MM.1S (cell line): ENCODE measurements around the gene TRAF1.

Experiments used
- DNase-seq: peaks from one replicate; pipeline ENCODE4 v3.0.0-alpha.2; 2015
- H2AFZ ChIP-seq: fragments of 300-600 bp; sonication (generic); 2 replicates; pipeline ENCODE4 v1.6.0; 2016; ENCODE audit warnings: antibody characterized with exemption, low read length
- H3F3A ChIP-seq: fragments of 300-600 bp; sonication (generic); 2 replicates; pipeline ENCODE4 v1.6.1; 2016; ENCODE audit warnings: mild to moderate bottlenecking, antibody characterized with exemption, low read length, moderate library complexity, mixed read lengths; ENCODE audit not compliant: insufficient read depth
- H3K27ac ChIP-seq: fragments of 300-600 bp; sonication (generic); 2 replicates; pipeline ENCODE4 v1.5.1; 2016; ENCODE audit warnings: mild to moderate bottlenecking, low read length
- H3K27me3 ChIP-seq: fragments of 300-600 bp; sonication (generic); replicated peaks from 2 replicates; pipeline ENCODE4 v1.6.0; 2016; ENCODE audit warnings: low read length; ENCODE audit not compliant: insufficient read depth
- H3K36me3 ChIP-seq: fragments of 300-600 bp; sonication (generic); replicated peaks from 2 replicates; pipeline ENCODE4 v1.6.1; 2016; ENCODE audit warnings: mild to moderate bottlenecking, low read length, mixed read lengths; ENCODE audit not compliant: insufficient read depth
- H3K4me1 ChIP-seq: fragments of 300-600 bp; sonication (generic); 2 replicates; pipeline ENCODE4 v1.6.1; 2016; ENCODE audit warnings: low read length, mixed read lengths
- H3K4me2 ChIP-seq: fragments of 300-600 bp; sonication (generic); 2 replicates; pipeline ENCODE4 v1.6.0; 2016; ENCODE audit warnings: low read depth, low read length
- H3K4me3 ChIP-seq: fragments of 300-600 bp; sonication (generic); 2 replicates; pipeline ENCODE4 v1.5.1; 2016; ENCODE audit warnings: low read length, mixed read lengths
- H3K79me2 ChIP-seq: fragments of 300-600 bp; sonication (generic); 2 replicates; pipeline ENCODE4 v1.6.1; 2016; ENCODE audit warnings: mixed run types, low read length, mixed read lengths
- H3K9ac ChIP-seq: fragments of 300-600 bp; sonication (generic); 2 replicates; pipeline ENCODE4 v1.6.1; 2016; ENCODE audit warnings: low read length, mixed read lengths
- H3K9me2 ChIP-seq: fragments of 300-600 bp; sonication (generic); replicated peaks from 2 replicates; pipeline ENCODE4 v1.6.1; 2016; ENCODE audit warnings: mild to moderate bottlenecking, low read length, mixed read lengths; ENCODE audit not compliant: insufficient read depth
- H3K9me3 ChIP-seq: fragments of 300-600 bp; sonication (generic); replicated peaks from 2 replicates; pipeline ENCODE4 v1.6.1; 2016; ENCODE audit warnings: mild to moderate bottlenecking, low read length, mixed read lengths; ENCODE audit not compliant: insufficient read depth
- H4K20me1 ChIP-seq: fragments of 300-600 bp; sonication (generic); 2 replicates; pipeline ENCODE4 v1.6.1; 2016; ENCODE audit warnings: mild to moderate bottlenecking, low read length, moderate library complexity, mixed read lengths; ENCODE audit not compliant: insufficient read depth
- CTCF ChIP-seq: fragments of 300-600 bp; sonication (generic); IDR thresholded peaks from 2 replicates; pipeline ENCODE4 v1.5.1; 2016; ENCODE audit warnings: antibody characterized with exemption, low read length, mixed read lengths
- EZH2 ChIP-seq: fragments of 300-600 bp; sonication (generic); optimal IDR thresholded peaks from 2 replicates; pipeline ENCODE3; 2017; ENCODE audit warnings: low read depth, mild to moderate bottlenecking, antibody characterized with exemption, low read length, mixed read lengths
- EZH2phosphoT487 ChIP-seq: fragments of 300-600 bp; sonication (generic); IDR thresholded peaks from 2 replicates; pipeline ENCODE4 v1.6.1; 2018; ENCODE audit warnings: antibody characterized with exemption, low read length

Gene TRAF1

GRCh38 chr9:120918931-120919842 lies 7.4 kb downstream of the TRAF1 start:
- no peak overlapping the region for H3K27ac ChIP-seq
- DNase-seq = no peak
- H3F3A ChIP-seq = no peaks in the 10 kb centered on the region
- H3K36me3 ChIP-seq = no peaks in the 10 kb centered on the region
- no peaks in the 10 kb centered on the region for H3K4me1 ChIP-seq
- no peaks in the 10 kb centered on the region for H3K9me3 ChIP-seq
- H3K27me3 ChIP-seq = no peaks in the 10 kb centered on the region
- no peak overlapping the region for H3K9ac ChIP-seq
- H2AFZ ChIP-seq = no peak overlapping the region
- H3K4me3 ChIP-seq = no peak overlapping the region
- no peak for TF ChIP-seq EZH2
- TF ChIP-seq EZH2phosphoT487 = no peak
- TF ChIP-seq CTCF = no peak
- no peak overlapping the region for H3K4me2 ChIP-seq
- H3K9me2 ChIP-seq = no peaks in the 10 kb centered on the region
- H3K79me2 ChIP-seq = no peaks in the 10 kb centered on the region
- H4K20me1 ChIP-seq = no peaks in the 10 kb centered on the region

- Histone ChIP-seq H3F3A (no peaks in the 10 kb centered on the region), H4K20me1 (no peaks in the 10 kb centered on the region), H3K9me2 (no peaks in the 10 kb centered on the region), H3K9me3 (no peaks in the 10 kb centered on the region), H3K79me2 (no peaks in the 10 kb centered on the region), H3K9ac (no peak overlapping the region), H3K36me3 (no peaks in the 10 kb centered on the region), H3K4me2 (no peak overlapping the region), H3K4me3 (no peak overlapping the region), H2AFZ (no peak overlapping the region), H3K27ac (no peak overlapping the region), H3K4me1 (no peaks in the 10 kb centered on the region), H3K27me3 (no peaks in the 10 kb centered on the region)
- no peak for DNase-seq
- no peak for TF ChIP-seq EZH2phosphoT487
- TF ChIP-seq CTCF = no peak
- no peak for TF ChIP-seq EZH2
Measured at GRCh38 chr9:120917929-120918762, 8.4 kb downstream of the TRAF1 start.

- H3K9me2 ChIP-seq = no peaks in the 10 kb centered on the region
- no peak overlapping the region for H2AFZ ChIP-seq
- no peaks in the 10 kb centered on the region for H3K9me3 ChIP-seq
- no peaks in the 10 kb centered on the region for H3F3A ChIP-seq
- H3K36me3 ChIP-seq = no peaks in the 10 kb centered on the region
- TF ChIP-seq CTCF = no peak
- H3K27me3 ChIP-seq = no peaks in the 10 kb centered on the region
- DNase-seq = no peak
- no peak overlapping the region for H3K4me2 ChIP-seq
- no peaks in the 10 kb centered on the region for H3K4me1 ChIP-seq
- no peak overlapping the region for H3K9ac ChIP-seq
- H3K27ac ChIP-seq = no peak overlapping the region
- H3K4me3 ChIP-seq = no peak overlapping the region
- no peaks in the 10 kb centered on the region for H3K79me2 ChIP-seq
- no peaks in the 10 kb centered on the region for H4K20me1 ChIP-seq
Measured at GRCh38 chr9:120916991-120917880, 9.4 kb downstream of the TRAF1 start.
